CD4-positive, alpha-beta T cell treated with Interleukin-6 for 4 hours (primary cell): Measurements from ENCODE around the gene DAG1.

Source experiments
- DNase-seq: peaks from one replicate; pipeline ENCODE4 v3.0.0-alpha.2; 2020; ENCODE audit warnings: mixed read lengths

DAG1 gene

DNA sequence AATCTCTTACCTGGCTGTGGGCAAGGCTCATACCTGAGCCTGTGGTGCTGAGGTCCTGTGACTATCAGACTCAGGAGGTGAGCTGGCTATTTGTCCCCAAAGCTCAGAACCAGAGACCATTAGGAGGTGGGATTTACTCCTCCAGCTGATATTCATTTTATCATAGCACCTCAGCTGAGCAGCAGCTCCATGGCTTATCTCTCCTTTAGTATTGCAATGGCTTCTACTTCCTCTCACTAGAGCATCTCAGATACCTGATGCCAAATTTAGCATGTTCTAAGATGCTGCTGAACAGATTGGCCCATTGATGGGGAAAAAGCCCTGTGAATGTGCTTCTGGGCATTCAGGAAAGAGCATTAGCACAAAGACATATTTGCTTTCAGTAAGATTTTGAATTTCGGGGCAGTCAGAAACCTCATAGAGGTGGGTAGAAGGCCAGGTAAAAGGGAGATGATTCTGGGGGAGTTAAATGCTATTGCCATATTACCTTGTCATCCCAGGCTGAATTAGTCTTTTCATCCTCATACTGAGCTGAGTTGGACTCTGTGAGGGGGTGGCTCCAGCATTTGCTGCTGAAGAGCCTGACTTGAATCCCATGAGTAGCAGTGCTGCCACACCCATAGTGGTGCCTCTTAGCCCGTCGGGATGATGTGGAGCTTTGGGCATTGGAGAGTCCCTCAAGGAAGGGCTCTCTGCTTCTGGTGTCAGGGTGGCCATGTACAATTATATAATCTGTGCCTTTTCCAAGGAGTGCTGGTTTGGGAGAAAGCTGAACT, 86.6 kb downstream of the DAG1 start:
- DNase-seq, result no peak

DNA sequence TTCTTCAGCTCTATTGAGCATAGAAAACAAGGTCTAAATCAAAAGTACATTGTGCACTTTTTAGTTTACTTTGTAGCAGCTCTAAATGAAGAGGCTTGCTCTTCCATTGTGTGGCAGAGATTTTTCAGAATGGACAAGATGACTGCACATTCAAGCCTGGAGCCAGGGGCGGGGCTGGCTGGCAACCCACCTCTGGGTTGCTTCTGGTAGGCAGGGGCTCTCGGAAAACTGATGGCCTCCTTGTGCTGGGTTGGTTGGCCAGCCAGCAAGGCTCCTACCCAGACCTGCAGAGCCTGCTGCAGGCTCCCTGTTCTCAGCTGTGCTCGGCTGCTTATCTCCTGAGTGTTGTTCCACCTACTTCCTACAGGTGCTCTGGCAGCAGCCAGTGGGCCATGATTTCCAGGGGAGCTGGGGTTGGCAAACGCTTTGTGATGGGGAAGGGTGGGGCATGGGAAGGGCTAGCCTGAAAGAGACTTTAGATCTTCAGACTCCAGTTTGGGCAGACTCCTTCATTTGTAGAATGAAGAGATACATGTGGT, 93.0 kb downstream of the DAG1 start:
- DNase-seq, result no peak

DNA sequence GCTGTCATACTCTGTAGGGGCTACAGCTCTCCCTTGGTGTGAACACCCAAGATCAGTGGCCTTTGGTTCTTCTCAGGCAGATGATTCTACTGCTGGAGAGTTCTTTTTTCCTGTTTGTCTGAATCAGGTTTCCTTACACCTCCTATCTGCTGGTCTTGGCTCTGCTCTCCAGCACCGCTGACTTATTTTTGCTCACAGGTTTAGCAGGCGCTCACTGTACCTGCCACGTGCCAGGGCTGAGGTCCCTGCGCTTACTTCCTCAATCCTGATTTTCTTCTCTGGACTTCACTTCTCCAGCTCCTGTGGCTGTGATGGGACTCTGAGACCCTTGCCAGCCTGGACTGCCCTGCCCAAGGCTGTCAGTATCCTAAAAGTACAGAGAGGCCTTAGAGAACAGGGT, 93.7 kb downstream of the DAG1 start:
- DNase-seq, result no peak

DNA sequence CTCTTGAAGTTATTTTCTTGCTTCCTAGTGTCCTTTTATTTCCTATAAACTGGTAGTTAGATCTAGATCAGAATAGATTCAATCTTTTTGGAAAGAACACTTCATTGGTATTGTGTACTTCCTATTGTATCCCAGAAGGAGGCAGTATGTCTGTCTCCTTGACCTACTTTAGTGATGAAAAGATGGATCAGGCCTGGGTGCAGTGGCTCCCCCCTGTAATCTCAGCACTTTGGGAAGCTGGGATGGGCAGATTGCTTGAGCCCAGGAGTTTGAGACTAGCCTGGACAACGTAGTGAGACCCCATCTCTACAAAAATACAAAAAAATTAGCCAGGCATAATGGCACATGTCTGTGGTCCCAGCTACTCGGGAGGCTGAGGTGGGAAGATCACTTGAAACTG, 96.2 kb downstream of the DAG1 start:
- no peak for DNase-seq

DNA sequence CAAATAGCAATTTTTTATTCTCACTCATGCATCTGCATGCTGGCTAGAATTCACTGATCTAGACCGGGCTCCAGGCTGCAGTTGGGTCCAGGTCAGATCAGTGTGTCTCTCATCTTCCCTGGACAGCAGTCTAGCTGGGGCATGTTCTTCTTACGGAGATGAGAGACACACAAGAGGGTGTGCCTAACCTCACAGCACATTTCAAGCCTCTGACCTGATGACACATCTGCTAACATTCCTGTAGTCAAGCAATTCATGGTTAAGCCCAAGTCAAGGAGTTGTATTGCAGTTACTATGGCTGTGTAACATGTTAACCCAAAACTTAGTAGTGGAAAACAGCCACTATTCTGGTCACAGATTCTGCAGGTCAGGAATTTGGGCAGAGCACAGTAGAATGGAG, 97.3 kb downstream of the DAG1 start:
- no peak for DNase-seq

DNA sequence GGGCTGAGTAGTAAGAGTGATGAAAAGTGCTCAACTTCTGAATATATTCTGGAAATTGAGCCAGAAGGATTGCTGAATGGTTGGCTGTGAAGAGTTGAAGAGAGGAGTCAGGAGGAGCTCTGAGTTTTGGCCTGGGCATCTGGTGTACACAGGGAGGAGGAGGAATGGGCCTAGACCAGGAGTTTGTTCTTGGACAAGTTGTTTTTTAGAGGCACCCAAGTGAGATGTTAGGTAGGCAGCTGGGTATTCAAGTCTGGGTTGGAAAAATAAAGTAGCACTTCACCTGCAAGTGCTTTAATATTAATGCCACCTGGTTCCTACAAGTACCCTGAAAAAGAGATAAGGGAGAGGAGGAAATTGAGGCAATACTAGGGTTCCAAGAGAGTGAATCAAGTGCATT, 98.9 kb downstream of the DAG1 start:
- DNase-seq, result no peak

DNA sequence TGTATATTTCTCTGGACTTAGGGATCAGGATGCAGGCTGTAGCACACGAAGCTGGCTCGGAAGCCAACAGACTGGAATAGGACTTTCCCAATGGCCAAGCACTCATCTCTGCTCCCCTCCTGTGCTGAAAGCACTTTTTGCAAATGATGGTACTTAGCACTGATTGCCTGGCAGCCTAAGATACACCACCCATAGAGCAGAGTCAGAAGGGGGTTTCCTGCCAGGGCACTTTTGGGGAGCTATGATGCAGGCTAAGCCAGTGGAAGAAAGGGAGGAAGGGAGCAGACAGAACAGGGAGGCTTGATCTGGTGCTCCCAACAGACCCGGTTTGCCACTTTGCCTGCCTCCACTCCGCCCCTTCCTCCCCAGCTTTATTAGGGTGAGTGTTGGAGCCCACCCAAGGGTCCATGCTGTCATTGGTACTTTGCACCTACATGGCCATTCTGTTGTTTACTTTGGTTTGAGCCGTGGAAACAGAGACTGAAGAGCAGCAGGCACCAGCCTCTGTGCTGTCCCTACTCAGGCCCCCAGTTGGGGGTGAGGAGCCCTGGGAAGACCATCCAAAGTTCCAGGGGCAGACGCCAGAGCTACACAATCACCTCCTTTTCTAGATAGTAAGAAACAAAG, 100.1 kb downstream of the DAG1 start:
- no peak for DNase-seq

DNA sequence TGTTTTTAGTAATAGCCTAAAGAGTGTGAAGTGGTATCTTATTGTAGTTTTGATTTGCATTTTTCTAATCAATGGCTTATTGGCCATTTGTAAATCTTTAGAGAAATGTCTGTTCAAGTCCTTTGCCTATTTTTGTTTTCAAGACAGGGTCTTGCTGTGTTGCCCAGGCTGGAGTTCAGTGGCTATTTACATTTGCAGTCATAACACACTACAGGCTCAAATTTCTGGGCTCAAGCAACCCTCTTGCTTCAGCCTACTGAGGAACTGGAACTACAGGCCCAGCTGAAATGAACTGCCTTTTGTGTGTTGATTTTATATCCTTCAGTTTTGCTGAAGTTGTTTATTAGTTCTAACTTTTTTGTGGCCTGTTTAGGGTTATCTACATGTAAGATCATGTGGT, 112.1 kb downstream of the DAG1 start:
- DNase-seq, result no peak
